NOMO-1 treated with DMSO at 0.1 percent for 48 hours (cell line): ENCODE data around the gene LCN9.
"Not testable (repeated sequence)": the region's sequence is repeated elsewhere in the genome, so short reads cannot be mapped to it uniquely, and the experiment has no call there.

ENCODE experiments used
- DNase-seq: peaks from one replicate; lab custom pipeline; 2025; ENCODE audit not compliant: unreplicated experiment; lab: John Stamatoyannopoulos, UW

LCN9 gene

DNA sequence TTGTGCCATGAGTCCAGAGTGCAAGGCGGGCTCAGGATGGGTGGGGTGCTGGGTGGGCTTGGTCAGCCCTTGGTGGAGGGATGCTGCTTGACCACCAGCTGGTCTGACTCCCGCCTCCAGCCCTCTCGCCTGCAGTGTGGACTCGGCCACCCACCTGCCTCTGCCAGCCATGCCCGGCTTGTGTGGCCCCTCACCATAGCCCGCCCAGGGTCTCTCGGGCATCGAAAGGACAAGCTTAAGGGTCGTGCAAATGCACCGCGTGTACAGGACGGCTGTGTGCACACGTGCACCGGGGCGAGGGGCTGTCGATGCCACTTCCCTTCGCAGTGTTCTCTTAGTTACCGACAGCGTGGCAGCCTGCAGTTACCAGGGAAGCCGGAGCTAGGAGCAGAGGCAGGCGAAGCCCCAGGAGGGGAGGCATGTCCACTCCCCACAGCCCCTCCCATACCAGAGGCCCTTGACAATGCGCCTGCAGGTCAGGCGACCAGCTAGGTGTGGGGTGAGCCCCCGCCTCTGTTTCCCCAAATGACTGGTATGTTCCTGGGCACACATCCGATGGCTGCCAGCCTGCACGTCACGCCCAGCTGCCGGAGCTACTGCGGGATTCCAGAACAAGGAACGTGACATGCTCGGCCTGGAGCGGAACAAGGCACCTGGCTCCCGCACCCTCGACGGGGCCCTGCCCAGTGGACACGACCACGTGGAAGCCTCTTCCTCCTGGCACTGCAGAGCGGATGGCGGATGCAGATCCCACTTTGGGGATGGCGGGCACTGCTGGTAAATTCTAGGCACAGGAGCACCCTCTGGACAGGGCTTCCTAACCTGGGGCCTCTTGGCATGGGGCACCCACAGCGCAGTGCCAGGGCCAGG is 7.8 kb downstream of the LCN9 start:
- DNase-seq: no peak

DNA sequence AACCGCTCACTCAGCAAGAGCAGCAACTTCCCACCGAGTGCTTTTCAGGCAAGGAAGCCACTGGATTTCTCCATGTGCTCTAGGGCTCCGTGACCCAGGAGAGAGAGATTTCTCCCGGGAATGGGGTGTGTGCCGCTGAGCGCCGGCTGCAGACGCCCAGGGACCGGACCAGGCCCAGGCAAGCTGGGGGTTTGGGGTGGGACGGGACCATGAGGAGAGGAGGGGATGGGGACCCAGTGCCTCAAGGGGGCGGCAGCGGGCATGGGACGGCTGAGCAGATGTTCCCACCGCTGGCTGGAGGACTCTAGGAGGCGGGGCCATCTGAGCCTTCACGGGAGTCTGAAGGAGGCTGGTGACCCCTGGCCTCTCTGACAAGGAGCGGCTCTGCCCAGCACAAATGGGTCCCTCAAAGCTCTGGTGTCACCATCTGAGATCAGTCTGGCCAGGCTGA is 8.5 kb downstream of the LCN9 start:
- DNase-seq: no peak

DNA sequence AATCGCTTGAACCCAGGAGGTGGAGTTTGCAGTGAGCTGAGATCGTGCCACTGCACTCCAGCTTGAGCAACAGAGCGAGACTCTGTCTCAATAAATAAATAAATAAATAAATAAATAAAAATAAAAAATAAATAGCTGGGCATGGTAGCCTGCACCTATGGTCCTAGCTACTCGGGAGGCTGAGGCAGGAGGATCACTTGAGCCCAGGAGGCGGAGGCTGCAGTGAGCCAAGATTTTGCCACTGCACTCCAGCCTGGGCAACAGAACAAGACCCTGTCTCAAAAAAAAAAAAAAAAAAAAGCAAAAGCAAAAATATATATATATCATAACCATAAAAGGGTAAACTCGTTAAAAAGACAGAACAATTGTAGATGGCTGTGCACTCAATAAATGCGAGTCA is 9.7 kb downstream of the LCN9 start:
- DNase-seq: not testable (repeated sequence)

DNA sequence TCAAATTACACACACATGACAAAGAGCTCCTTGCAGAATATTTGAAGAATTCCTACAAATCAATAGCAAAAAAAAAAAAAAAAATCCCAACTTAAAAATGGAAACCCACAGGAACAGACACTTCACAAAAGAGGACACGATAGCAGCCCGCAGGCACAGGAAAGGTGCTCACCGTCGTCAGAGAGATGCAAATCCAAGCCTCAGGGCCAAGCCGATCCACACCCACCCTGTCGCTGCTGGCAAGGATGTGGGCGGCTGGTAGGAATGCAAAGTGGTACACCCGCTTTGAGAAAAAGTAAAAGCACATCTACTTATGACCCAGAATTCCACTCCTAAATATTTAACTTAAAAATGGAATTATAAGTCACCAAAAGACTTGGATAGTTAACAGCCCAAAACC is 10.8 kb downstream of the LCN9 start:
- DNase-seq: no peak

DNA sequence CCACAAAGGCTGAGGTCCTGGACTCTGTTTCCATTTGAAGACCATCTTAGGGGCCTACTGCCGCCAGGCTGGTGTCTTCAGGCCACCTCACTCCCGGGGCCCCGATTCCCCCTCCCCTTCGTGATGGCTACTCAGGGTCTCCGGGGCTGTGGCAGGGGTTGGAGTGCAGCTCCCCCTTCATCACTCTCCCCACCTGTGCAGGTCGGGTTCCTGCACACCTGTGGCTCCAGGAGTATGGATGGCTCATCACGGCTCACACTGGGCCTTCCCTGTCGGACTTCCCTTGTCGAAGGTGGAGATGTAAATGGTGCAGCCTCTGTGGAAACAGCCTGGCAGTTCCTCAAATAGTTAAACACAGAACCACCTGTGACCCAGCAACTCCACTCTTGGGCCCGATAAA is 11.9 kb downstream of the LCN9 start:
- DNase-seq: no peak

DNA sequence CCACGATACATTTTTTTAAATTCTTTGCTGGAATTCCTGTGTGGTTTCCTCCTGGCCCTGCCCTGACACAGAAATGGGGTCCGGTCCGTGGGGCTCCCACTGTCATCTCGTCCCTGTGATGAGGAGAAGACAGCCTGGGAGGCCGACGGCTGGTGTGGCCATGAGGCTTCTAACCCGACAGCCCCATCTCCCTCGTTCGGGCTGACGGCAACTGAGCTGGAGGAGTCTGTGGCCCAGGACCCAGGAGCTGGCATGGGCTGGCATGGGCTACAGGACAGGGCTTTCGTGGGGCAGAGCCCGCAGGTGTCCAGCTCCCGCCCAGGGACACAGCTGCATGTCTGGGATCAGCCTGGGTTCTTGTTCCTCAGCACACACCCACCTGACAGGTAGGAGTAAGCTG is 13.8 kb downstream of the LCN9 start:
- DNase-seq: no peak

DNA sequence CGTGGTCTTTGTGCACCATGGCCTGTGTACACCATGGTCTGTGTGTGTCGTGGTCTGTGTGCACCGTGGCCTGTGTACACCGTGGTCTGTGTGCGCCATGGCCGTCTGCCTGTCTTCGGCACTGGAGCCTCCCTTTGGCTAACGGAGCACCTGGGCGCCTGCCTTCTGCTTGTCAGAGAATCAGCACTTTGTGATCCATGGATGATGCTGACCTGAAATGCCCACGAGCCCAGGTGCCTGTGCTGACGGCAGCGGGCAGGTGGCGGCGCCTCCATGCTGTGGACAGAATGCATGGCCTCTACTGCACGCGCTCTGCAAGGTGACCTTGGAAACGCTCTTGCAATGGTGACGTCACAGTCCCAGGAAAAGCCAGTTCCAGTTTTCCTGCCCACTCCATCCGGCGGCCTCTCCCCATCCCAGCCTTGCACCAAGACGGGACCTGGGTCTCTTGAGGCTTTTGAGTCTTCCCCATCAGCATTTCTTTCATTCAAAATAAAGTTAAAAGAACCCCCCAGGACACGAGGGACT is 14.6 kb downstream of the LCN9 start:
- no peak for DNase-seq

DNA sequence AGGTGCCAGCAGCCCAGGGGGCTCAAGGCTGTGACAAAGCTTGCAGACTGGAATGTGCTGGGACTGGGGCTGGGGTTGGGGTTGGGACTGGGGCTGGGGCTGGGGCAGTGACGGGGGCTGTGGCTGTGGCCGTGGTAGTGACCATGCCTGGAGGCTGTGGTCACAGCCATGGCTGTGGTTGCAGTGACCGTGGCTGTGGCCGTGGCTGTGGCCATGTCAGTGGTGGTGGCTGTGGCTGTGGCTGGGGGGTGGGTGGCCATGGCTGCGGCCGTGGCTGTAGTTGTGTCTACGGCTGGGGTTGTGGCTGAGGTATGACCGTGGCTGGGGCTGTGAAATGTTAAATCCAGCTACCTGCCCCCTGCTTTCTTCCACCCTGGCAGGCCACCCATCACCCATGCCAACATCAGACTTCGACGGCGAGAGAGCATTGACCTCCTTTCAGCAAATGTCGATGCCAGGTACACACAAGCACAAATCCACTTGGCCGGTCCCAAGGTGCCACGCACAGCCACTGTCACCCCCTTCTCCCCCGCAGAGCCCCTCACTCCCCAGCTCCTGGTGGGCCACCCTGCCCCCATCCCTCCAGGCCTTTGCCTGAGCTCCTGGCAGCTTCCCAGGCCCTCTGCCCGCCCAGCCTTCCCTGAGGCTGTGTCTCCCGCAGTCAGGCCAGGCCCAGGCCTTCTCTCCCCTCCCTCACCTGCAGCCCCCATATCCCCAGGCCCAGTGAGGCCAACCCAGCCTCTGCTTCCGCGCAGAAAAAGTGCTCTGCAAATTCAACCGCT is 15.3 kb downstream of the LCN9 start:
- no peak for DNase-seq

DNA sequence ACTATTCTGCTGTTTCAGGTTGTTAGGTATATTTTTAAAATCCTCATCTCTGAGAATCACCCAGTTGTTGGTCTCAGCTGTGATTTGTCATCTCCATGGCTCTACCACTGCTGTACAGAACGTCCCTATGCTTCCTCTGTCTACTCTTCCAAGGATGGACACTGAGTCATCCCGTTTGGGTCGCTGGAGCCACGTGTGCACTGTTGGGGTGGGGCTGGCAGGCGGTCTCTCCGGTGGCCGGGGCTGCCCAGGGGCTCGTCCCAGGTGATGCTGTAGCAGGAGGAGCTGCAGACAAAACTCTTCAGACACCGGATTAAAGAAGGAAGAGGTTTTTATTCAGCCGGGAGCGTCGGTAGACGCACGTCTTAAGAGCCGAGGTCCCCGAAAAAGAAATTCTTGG is 16.9 kb downstream of the LCN9 start:
- DNase-seq: no peak

DNA sequence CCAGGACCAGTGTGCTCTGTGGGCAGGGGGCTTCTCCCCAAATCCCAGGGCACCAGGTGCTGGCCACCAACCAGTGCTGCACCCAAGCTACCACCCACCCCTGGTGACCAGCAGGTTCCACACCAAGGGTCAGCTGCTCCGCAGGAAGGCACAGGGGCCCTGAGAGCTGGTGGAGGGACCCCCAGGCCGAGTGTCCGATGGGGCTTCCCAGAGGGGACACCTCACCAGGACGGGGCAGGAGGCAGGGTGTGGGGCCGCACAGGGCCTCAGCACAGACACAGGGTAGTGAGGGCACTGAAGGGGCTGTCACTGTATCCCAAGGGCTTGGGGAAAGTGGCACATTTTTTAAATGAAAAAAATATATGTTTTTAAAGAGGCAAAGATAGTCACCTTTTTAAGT is 18.1 kb downstream of the LCN9 start:
- DNase-seq: no peak

DNA sequence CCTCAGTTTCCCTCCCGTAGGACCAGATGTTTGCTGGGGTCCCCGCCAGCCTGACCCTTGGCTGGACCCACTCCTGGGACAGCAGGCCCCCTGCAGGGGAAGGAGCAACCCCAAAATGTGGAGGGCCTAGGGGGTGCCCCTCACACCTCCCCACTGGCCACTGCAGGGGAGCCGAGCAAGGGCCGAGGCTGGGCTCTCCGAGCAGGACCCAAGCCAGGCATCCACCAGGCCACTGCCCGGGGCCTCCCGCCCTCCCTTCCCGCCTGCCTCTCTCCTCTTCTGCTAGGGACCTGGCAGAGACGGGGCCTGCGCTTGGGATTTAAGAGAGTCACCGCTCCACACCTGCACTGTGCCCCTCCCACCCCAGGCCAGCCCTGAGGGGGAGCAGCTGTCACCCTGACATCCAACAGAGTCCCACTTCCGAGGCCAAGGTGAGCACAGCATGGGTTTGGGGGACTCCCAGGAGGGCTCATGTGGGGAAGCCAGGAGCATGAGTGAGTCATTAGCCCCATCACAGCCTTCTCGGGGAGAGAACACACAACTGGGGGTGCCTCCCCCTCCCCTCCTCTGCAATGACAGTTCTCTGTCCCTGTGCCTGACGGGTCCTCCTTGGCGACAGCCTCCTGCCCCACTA is 20.4 kb downstream of the LCN9 start:
- no peak for DNase-seq

DNA sequence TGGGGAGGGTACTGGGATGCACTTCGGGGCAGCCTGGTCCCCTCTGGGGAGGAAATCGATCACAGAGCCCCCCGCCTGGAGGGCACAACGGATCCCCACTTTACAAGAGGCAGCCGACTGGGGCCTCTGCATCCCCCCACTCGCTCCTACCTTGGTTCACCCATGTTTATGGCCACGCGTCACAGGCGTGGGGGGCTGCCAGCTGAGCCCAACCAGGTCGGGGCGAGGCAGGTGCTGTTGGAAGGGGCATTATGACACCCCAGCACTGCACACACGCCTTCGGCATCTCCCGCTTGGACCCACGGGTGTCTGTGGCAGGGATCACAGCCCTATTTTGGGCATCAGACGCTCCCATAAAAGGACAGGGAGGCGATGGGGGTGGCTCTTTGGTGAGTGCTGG is 21.6 kb downstream of the LCN9 start:
- DNase-seq: no peak

DNA sequence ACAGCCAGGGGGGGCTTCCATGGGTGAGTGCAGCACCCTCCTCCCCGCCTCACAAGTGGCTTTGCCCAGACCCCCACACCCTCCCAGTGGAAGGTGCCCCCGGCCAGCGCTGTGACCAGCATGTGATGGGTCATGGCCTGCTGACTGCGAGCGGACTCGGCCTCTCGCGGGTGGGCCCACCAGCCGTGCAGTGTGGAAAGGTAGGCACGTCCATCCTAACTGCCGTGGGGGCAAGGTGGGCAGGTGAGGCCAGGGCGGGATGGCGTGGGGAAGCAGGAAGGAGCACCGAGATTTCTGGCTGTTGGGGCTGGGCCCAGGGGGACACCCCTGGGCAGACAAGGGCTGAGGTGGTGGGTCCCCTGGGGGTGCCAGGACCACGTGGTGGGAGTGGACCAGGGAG is 24.1 kb downstream of the LCN9 start:
- DNase-seq: no peak

DNA sequence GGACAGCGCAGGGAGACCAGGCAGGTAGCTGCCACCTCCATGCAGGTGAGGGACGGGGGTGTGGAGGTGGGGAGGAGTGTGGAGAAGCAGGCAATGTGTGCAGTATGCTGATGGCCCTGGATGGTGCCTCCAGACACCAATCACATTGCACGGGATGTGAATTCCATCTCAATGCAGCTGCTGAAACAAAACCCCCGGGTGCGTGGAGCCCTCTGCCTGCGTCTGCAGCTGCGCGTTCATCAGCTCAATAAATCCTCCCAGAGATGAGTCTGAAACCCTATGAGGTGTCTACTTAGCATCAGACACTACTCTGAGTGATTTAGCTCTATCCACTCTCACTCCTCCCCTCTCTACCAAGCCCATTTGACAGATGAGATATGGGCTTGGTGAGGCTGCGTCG is 25.9 kb downstream of the LCN9 start:
- no peak for DNase-seq

DNA sequence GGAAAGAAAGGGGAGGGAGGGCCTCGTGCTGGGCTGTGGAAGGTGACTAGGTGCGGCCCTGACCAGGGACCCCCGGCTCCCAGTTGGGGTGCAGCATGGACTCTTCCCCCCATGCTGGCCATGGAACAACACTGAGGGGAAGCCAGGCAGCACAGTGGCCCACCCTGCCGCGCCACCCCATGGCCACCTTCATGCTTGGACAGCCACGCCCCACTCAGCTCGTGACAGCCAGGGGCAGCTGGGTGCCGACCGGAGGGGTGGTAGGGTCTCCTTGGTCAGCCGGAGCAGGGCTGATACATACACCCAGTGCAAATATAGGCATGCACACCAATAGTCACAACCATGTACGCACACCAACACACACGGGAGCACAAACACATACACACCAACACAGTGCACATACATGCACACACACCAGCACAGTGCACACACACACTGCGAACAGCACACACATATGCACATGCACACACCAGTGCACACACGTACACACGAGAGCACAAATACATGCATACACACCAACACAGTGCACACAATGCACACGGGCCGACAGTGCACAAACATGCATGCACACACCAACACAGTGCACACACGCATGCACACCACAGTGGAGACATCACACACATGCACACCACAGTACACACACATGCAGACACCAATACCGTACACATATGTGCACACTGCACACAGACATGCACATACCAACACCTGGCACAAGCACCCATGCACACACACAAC is 27.9 kb downstream of the LCN9 start:
- no peak for DNase-seq

DNA sequence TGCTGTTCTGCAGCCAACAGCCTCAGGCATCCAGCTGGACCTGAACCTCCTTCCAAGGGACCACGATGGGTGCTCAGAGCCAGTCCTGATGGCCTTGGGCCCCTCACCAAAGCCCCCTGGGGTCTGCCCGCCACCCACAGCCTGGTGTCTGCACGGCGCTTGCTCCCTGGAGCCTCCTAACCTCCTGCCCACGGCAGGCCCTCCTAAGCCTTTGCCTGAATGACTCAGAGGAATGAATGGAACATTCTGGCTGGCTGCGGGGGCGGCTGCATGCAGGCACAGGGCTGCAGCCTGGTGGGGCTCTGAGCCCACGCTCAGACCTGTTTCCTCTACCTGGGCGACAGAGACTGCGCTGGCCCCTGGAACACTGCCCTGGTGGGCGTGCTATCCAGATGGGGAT is 29.3 kb downstream of the LCN9 start:
- no peak for DNase-seq

DNA sequence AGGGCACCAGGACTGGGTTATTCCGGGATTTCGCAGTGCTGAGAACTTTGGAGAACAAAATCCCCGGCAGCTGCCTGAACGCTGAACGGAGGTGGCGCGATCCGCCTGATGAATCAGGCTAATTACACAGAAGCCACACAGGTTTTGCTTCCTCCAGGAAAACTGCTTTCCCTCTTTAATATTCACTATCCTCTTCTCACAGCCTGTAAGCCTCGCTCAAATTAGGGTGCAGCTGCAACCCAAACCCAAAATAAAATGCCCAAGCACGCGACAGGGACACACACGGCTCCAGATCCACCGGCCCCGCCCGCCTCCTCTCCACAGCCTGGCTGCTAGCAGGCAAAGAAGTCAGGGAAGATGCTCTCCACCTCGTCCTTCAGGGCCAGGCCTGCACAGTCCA is 30.2 kb downstream of the LCN9 start:
- DNase-seq: no peak

DNA sequence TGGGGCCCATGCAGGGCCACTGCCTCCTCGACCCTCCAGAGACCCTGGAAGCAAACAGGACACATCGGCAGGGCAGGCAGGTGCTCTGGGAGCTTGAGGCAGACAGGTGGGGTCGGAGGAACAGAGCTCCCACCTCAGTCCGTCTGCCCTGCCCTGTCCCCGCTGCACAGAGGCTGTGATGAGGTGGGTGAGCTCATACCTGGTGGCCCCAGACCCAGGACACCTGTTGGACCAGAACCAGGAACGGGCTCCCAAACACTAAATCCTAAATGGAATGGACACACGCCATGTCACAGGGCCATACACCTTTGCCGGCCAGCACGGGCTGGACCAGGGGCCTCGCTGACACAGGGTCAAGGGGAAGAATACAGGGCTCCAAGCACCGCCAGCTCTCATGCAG is 30.7 kb downstream of the LCN9 start:
- no peak for DNase-seq

DNA sequence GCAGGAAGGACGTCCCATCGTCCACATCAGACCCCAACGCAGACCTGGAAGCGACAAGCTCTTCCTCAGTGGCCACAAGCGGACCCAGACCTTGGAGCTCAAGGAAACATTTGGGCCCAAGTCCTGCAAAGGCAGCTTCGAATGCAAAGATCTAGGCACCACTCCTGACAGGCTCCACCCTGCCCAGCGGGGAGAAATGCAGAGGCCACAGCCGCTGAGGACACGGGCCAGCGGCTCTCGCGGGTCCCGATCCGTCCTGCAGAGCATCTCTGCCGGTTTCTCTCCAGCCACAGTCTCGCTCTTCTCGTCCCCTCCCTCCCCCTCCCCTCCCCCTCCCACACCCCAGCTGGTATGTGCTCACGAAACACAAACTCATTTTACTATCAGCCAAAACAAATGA is 31.3 kb downstream of the LCN9 start:
- DNase-seq: no peak

DNA sequence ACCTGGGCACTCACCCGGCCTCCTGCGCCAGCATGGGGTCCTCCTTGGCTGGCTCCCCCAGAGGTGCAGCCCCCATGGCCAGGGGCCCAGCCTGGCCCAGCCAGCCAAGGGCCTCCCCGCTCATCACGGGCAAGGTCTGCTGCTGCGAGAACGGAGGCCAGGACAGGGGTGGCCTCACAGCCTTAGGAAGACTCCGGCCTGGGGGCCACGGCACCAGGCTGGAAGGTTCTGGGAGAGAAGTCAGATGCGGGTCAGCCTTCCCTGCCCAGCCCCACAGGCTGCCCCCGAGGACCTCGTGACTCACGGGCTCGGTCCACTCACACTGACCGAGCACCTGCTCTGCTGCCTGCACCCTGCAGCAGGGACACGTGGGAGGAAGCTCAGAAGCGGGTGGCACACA is 31.9 kb downstream of the LCN9 start:
- no peak for DNase-seq

DNA sequence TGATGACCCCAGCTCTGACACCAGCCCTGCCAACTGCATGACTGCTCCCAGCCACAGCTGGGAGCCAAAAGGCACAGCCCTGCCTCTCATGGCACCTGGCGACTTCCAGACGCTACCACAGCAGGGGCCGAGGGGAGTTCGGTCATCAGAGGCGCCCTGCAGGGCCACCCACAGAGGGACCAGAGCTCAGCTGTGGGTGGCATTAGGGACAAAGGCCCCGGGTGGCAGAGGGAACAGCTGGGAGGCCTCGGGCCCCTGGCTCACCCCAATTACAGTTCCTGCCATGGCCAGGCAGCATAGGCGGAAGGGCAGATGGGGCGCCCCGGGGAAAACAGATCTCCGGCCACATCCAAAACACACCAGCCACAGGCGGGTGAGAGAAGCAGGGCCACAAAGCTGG is 32.5 kb downstream of the LCN9 start:
- no peak for DNase-seq
